HL-60/S4 (cell line): Measurements from ENCODE around the gene TIFAB.

ENCODE experiments used
- in situ Hi-C: fragments of 300-500 bp; cut with MboI; formaldehyde crosslinking; loops from 2 replicates; pipeline ENCODE4 v1.14.3; 2022; ENCODE audit warnings: low sequenced_read_pairs

TIFAB gene

DNA sequence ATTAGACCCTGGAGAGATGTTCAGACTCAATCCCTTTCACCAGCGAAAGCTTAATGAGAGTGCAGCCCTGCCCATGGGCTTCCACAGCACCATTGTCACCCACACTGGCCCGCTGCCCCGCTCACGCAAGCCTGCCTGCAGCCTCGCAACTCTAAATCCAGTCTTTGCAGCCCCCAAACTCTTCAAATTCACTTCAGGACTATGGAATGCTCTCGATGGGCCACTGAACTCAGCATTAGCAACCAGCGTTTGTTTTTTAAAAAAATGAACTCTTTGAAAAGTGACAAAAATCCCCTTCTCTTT is 22.1 kb downstream of the TIFAB start:
- in situ Hi-C loops, result no loop called here

DNA sequence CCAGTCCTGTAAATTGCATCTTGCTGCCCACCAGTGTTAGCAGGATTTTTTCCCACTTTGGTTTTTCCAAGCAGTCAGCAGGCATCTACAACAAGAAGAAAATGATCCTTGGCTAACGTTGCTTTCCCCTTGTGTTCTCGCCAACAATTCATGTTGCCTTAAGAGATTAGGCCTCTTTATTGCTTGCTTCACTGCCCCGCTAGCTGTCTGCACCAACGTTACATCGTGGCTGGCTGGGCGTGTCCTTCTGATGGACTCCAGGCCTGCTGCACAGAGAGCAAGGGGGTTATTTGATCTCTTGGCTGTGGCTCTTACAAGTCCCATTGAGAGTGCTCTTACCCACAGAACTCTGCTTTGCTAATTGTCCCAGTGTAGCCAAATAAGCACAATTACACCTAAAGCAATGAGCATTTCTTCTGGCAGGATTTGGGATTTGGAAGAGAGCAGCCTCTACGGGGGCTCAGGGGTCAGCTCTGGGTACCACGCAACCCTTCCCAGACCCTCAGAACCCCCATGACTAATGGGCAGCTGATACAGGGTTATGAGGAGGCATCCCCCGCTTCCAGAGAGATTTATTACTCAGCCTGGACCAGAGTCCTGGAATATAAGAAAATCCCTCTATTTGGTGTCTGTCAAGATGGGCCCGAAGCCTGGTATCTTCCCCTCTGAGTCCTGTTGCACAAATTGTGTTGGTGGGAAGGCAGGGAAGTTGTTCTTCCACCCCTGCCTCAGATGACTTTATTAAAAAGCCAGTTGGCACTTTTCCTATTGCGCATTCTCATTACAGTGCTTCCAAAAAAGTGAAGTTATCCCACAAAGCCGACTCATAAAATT is 22.6 kb downstream of the TIFAB start:
- in situ Hi-C loops, result no loop called here

DNA sequence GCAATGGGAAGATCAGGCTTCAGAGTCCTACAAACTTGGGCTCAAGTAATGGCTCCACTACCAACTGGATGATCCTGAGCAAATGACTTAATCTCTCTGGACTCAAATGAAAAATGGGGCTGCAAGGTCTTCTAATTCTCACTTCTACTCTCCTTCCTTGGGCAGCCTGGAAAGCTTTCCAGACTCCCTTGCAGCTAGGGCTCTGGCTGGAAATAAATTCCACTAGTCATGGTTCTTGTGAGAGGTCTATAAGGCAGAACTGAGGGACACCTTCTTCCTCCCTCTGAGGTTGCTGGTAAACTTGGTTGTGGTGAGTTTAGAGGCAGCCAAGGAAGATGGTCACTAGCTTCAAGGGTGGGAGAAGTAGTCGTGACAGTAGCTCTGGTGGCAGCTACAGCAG is 23.6 kb downstream of the TIFAB start:
- in situ Hi-C loops, result no loop called here

- in situ Hi-C loops, result no loop called here
These were observed 25.8 kb downstream of the TIFAB start for GRCh38 chr5:135426102-135427082.

GRCh38 chr5:135425641-135426040 is 26.5 kb downstream of the TIFAB start:
- in situ Hi-C loops, result no loop called here

DNA sequence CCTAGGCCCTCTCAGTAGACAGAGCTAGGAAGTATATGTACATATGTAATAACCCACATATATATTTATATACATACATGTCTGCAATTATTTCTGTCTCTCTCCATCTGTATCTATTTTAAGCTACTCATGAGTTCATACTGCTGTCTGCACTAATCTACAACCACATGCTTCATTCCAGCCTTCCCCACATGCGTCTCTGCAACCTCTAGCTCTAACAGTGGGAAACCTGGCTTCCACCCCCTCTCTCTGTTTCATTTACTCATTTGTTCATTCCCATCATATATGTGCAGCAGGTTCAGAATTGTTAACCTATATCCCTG is 28.3 kb downstream of the TIFAB start:
- in situ Hi-C loops, result no loop called here

GRCh38 chr5:135423146-135423845 is 28.9 kb downstream of the TIFAB start:
- in situ Hi-C loops, result no loop called here

DNA sequence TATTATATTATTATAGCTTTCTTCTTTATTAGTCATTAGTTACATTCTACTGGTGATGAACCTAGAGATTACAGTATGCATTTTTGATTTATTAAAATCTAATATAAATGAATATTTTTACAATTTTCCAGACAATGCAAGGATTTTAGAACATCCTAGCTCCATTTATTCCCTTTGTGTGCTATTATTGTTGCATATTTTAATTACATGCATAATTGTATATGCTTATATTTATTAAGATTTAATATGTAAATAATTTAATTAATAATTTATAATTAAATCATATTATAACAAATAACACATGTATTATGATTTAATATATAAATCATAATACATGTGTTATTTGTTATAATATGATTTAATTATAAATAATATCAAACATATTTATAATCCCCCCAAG is 29.7 kb downstream of the TIFAB start:
- in situ Hi-C loops, result no loop called here

GRCh38 chr5:135417083-135417482 is 35.1 kb downstream of the TIFAB start:
- in situ Hi-C loops, result no loop called here

- in situ Hi-C loops, result no loop called here
These were observed 47.1 kb downstream of the TIFAB start for GRCh38 chr5:135405082-135405481.

- in situ Hi-C loops, result no loop called here
These were observed 50.1 kb downstream of the TIFAB start for GRCh38 chr5:135402031-135402430.

GRCh38 chr5:135400866-135401265 is 51.3 kb downstream of the TIFAB start:
- in situ Hi-C loops, result no loop called here

GRCh38 chr5:135399794-135400542 is 52.2 kb downstream of the TIFAB start:
- in situ Hi-C loops, result no loop called here

DNA sequence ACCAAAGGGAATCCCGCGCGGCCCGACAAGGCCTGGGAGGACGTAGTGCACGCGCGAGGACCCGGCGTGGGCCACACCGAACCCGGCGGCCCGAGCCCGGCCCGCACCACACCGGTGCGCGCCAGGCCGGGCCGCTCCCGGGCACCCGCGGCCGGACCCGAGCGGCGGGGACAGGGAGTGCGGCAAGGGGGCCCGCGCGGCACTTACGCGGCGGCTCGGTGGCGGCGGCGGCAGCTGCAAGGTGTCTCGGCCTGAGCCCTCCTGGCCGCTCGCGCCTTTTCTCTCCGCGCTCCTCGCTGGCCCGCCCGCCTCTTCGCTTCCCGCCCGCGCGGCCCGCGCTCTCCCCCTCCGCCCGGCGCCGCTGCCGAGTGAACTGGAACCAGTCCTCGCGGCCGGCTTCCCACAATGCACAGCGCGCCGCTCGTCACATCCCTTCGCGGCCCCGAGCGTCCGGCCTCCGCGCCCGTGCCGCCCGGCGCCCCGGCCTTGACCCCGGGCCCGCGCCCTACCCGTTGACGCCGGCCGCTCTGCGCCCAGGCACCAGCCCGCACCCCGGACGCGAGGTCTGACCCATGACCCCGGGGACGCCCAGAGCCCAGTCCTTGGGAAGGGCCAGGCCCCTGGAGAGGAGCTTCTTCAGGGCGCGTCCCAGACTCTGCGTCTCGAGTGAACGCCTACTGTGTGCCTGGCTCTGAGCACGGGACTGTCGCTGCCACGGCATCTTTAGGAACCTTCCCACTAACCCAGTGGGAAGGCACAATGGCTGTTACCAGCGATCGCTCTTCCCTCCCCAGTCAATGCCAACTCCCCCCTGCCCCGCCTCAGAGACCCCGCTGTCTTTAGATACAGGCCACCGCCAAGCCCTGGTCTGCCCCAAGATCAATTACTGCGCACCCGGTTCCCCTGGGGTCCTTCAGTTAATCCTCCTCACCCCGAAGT is 53.0 kb downstream of the TIFAB start, which contains the start of gene MACROH2A1:
Gene MACROH2A1, minus strand, starts transcription at position 377 of the 939 bp plus-strand sequence. CDS start 10,138 bp downstream, outside the sequence.
- in situ Hi-C loops, result no loop called here

GRCh38 chr5:135398160-135398854 is 53.8 kb downstream of the TIFAB start:
- in situ Hi-C loops, result no loop called here
